PFSK-1 (cell line): ENCODE results near the gene CUEDC1.

ENCODE experiments used
- FOXP2 ChIP-seq: optimal IDR thresholded peaks from 2 replicates; pipeline ENCODE3; 2011; ENCODE audit warnings: borderline replicate concordance, control low read depth, inconsistent platforms; ENCODE audit not compliant: insufficient read depth; ENCODE audit errors: extremely low read length, extremely low read depth
- POLR2AphosphoS5 ChIP-seq: IDR thresholded peaks from 2 replicates; pipeline ENCODE4 v1.6.1; 2012; ENCODE audit warnings: low read depth, mild to moderate bottlenecking, control low read depth, low read length, moderate library complexity
- REST ChIP-seq, 2 experiments: IDR thresholded peaks; 2 replicates each; pipeline versions ENCODE4 v1.6.1 to v1.8.0; 2011 to 2012; ENCODE audit warnings: low read depth in 2 of 2, low read length in 2 of 2, control low read depth in 1 of 2, inconsistent platforms in 1 of 2, mild to moderate bottlenecking in 1 of 2, moderate library complexity in 1 of 2; ENCODE audit not compliant: insufficient read depth in 1 of 2
- SIN3A ChIP-seq: IDR thresholded peaks from 2 replicates; pipeline ENCODE4 v1.6.1; 2012; ENCODE audit warnings: mild to moderate bottlenecking, low read length, moderate library complexity, borderline replicate concordance; ENCODE audit not compliant: insufficient read depth
- TAF1 ChIP-seq: IDR thresholded peaks from 2 replicates; pipeline ENCODE4 v1.6.1; 2012; ENCODE audit warnings: low read length, control low read depth, borderline replicate concordance; ENCODE audit not compliant: insufficient read depth

The CUEDC1 gene

GRCh38 chr17:57966246-57966645 is 11.0 kb upstream of the CUEDC1 start:
- no peak for TF ChIP-seq REST (IDR thresholded peaks at IDR 0.05; ENCODE audit: insufficient read depth in 1 of 2, low read depth in 2 of 2, low read length in 2 of 2)
- no peak for TF ChIP-seq TAF1
- TF ChIP-seq FOXP2 = no peak
- TF ChIP-seq SIN3A = no peak
- TF ChIP-seq POLR2AphosphoS5 = no peak

DNA sequence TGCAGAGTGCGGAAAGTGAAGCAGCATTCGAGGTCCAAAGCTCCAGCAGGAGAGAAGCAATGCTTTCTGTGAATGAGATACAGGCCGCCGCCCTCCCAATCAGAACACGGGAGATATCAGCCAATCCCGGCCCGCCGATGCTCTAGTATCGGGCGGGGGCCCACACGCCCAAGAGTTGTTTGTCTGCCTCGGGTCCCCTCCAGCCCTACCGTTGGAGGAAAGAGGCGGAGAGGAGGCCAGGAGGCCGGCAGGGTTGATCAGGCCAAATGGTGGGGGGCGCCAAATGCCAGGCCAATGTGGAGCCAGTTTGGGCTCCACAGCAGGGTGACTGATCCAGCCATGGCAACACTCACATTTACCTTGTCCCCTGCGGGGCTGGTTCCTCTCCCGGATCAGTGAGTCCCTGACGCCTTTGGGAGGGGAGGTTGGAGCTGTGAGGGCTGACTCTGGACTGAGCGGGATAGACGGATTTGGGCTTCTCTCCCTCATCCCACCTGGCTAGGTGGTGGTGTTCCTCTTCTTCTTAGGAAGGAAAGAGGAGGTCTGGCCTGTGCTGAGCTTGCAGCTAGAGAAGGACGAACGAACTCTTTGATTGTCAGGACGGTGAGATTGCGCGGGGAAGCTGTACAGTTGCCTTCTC is 10.4 kb upstream of the CUEDC1 start:
- TF ChIP-seq REST (IDR thresholded peaks at IDR 0.05; ENCODE audit: insufficient read depth in 1 of 2, low read depth in 2 of 2, low read length in 2 of 2) (no peak), SIN3A (no peak), FOXP2 (no peak)

DNA sequence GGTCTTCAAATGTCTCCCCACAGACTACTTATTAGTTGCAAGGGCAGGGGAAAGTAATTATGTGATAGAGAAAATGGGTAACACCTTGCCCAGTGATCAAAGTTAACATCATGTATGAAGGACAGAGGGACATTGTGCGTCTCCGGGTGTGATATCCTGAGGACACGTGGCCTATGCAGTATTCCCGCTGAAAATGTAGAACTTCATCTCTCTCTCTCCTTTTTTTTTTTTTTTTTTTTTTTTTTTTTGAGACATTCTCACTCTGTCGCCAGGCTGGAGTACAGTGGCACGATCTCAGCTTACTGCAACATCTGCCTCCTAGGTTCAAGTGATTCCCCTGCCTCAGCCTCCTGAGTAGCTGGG is 7.9 kb upstream of the CUEDC1 start:
- TF ChIP-seq POLR2AphosphoS5 = no peak

DNA sequence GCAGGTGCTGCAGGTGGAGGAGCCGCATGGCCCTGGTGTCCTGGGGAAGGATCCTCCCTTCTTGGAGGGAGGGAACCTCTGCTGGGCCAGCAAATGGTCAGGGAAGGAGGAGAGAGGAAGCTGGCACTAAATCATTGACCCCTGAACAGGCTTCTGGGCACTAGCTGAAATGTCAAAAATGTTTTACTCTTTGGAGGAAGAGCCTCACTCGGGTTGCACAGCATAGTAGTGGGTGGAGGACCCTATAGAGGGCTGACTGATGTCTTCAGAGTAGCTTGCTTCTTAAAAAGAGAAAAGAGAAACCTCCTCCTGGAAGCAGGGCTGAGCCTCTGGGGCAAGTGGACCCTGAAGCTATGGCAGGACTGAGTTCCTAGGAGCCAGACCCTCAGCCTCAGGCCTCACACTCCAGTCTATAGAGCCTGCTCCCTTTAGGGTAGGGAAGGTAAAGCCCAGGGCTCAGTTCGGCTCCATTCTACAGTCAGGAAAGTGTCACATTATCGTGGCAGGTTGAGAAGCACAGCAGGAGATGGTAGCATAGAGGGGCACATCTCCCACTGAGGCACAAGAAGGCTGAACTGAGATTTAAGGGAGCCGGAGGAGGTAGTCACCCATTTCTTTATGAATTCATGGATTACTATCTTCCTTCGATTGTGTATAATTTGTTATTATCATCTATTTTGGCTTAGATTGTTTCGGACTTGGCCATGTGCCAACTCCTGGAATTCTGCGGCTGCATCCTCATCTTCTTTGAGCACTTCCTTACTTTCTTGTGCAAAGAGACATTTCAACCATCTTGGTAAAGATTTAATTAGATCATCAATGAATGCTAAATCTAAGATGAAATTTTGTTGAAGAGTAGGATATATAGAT is 7.3 kb upstream of the CUEDC1 start:
- TF ChIP-seq FOXP2 (no peak), SIN3A (no peak), POLR2AphosphoS5 (no peak), REST (IDR thresholded peaks at IDR 0.05; ENCODE audit: insufficient read depth in 1 of 2, low read depth in 2 of 2, low read length in 2 of 2) (no peak)

GRCh38 chr17:57959929-57960328 is 4.7 kb upstream of the CUEDC1 start:
- TF ChIP-seq TAF1 (no peak), SIN3A (no peak), REST (IDR thresholded peaks at IDR 0.05; ENCODE audit: insufficient read depth in 1 of 2, low read depth in 2 of 2, low read length in 2 of 2) (no peak), FOXP2 (no peak), POLR2AphosphoS5 (no peak)
